Panc1 (cell line): ENCODE data around the gene CHRM4.

Experiments used
- REST ChIP-seq, 2 experiments: IDR thresholded peaks; 2 replicates each; pipeline ENCODE4 v1.6.1; 2011 to 2012; ENCODE audit warnings: low read depth in 2 of 2, control low read depth in 1 of 2, low read length in 1 of 2, mild to moderate bottlenecking in 1 of 2, moderate library complexity in 1 of 2; ENCODE audit not compliant: insufficient read depth in 1 of 2
- TF ChIP-seq, protein P1 (sequence below): fragments of 450-650 bp; IDR thresholded peaks from 2 replicates; pipeline ENCODE4 v1.5.1; 2017; ENCODE audit warnings: mild to moderate bottlenecking

- TF ChIP-seq REST (IDR thresholded peaks at IDR 0.05; ENCODE audit: insufficient read depth in 1 of 2, low read depth in 2 of 2, low read length in 1 of 2) = no peak
- TF ChIP-seq, protein P1, sequence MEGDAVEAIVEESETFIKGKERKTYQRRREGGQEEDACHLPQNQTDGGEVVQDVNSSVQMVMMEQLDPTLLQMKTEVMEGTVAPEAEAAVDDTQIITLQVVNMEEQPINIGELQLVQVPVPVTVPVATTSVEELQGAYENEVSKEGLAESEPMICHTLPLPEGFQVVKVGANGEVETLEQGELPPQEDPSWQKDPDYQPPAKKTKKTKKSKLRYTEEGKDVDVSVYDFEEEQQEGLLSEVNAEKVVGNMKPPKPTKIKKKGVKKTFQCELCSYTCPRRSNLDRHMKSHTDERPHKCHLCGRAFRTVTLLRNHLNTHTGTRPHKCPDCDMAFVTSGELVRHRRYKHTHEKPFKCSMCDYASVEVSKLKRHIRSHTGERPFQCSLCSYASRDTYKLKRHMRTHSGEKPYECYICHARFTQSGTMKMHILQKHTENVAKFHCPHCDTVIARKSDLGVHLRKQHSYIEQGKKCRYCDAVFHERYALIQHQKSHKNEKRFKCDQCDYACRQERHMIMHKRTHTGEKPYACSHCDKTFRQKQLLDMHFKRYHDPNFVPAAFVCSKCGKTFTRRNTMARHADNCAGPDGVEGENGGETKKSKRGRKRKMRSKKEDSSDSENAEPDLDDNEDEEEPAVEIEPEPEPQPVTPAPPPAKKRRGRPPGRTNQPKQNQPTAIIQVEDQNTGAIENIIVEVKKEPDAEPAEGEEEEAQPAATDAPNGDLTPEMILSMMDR = no peak
These were observed 53.8 kb downstream of the CHRM4 start for GRCh38 chr11:46337626-46338345.
